HepG2 (cell line): ENCODE measurements around the gene UGT2B28. TPM values are rescaled to one million over a fixed set of nuclear protein-coding genes. Genes with fewer than 3 reads are reported as not detected.
"Not testable (repeated sequence)": the region's sequence is repeated elsewhere in the genome, so short reads cannot be mapped to it uniquely, and the experiment has no call there.

Experiments used
- ATAC-seq: fragments of 200-7000 bp; cut with Tn5 transposase; 3 replicates; pipeline ENCODE4 v1.9.1; 2020; ENCODE audit warnings: mild to moderate bottlenecking, moderate library complexity
- BruUV-seq: library from RNA; stranded (reverse); fragments of 400-500 nt; replicated peaks from 2 replicates; lab custom pipeline; 2021; lab: Mats Ljungman, UMichigan
- CTCF ChIA-PET: fragments of 300-600 bp; formaldehyde crosslinking; extraction: SDS; loops from one replicate; lab custom pipeline; 2021; ENCODE audit warnings: low total read pairs, inconsistent platforms, low intra/inter-chr PET ratio; lab: Yijun Ruan, JAX
- POLR2A ChIA-PET: fragments of 350-600 bp; sonication (Branson Sonifier 250); formaldehyde crosslinking; loops from one replicate; lab custom pipeline; 2020; ENCODE audit warnings: antibody characterized with exemption, inconsistent platforms; lab: Yijun Ruan, JAX
- DNase-seq: peaks from one replicate; pipeline ENCODE4 v3.0.0-alpha.2; 2015; ENCODE audit warnings: low spot score
- FAIRE-seq: peaks from 3 replicates; lab custom pipeline; 2011; peaks lifted over from hg19 to GRCh38; lab: Jason Lieb, UNC
- H2AFZ ChIP-seq: one replicate; pipeline ENCODE4 v1.6.1; 2011; ENCODE audit warnings: low read length, inconsistent platforms
- H3K27ac ChIP-seq: fragments of 300-600 bp; 3 replicates; pipeline ENCODE4 v1.8.0; 2011; ENCODE audit warnings: mixed run types, mild to moderate bottlenecking, mixed read lengths, low read length, inconsistent platforms; ENCODE audit not compliant: insufficient read depth; ENCODE audit errors: extremely low read length
- H3K27me3 ChIP-seq, 2 experiments: fragments of 200-600 bp in 1 of 2; 2 replicates in 1 of 2; 3 replicates in 1 of 2; pipeline versions ENCODE4 v1.6.0 to v1.8.0; 2011; ENCODE audit warnings: low read length in 2 of 2, mild to moderate bottlenecking in 2 of 2, moderate library complexity in 2 of 2, inconsistent platforms in 1 of 2; ENCODE audit not compliant: insufficient read depth in 2 of 2, control insufficient read depth in 1 of 2
- H3K36me3 ChIP-seq, 2 experiments: fragments of 200-600 bp in 1 of 2; replicated peaks in 1 of 2; 2 replicates in 1 of 2; 3 replicates in 1 of 2; pipeline versions ENCODE4 v1.5.1 to v1.8.0; 2011; ENCODE audit warnings: low read length in 2 of 2, inconsistent platforms in 1 of 2; ENCODE audit not compliant: insufficient read depth in 2 of 2, control insufficient read depth in 1 of 2
- H3K4me1 ChIP-seq: 2 replicates; pipeline ENCODE4 v1.5.1; 2012; ENCODE audit warnings: low read length, inconsistent platforms; ENCODE audit not compliant: insufficient read depth
- H3K4me2 ChIP-seq: 2 replicates; pipeline ENCODE4 v1.6.0; 2011; ENCODE audit warnings: low read depth, low read length, inconsistent platforms
- H3K4me3 ChIP-seq, 3 experiments: fragments of 200-600 bp in 1 of 3; sonication (generic), shearing (Covaris generic) in 1 of 3; replicated peaks in 1 of 3; 2 replicates each; pipeline ENCODE4 v1.5.1; 2011 to 2016; ENCODE audit warnings: low read length in 3 of 3, inconsistent platforms in 2 of 3, low read depth in 2 of 3, mild to moderate bottlenecking in 2 of 3, control low read depth in 1 of 3, mixed read lengths in 1 of 3; ENCODE audit not compliant: insufficient read depth in 1 of 3
- H3K79me2 ChIP-seq: one replicate; pipeline ENCODE4 v1.6.1; 2011; ENCODE audit warnings: low read length, inconsistent platforms; ENCODE audit not compliant: insufficient read depth
- H3K9ac ChIP-seq: 2 replicates; pipeline ENCODE4 v1.6.0; 2011; ENCODE audit warnings: mild to moderate bottlenecking, low read depth, low read length, inconsistent platforms; ENCODE audit not compliant: insufficient read depth
- H3K9me3 ChIP-seq: 2 replicates; pipeline ENCODE4 v1.5.1; 2012; ENCODE audit warnings: mild to moderate bottlenecking, low read length
- H4K20me1 ChIP-seq: 2 replicates; pipeline ENCODE4 v1.6.0; 2011; ENCODE audit warnings: inconsistent platforms, mild to moderate bottlenecking, low read length, moderate library complexity; ENCODE audit not compliant: insufficient read depth
- ARID5B ChIP-seq: IDR thresholded peaks from 2 replicates; pipeline ENCODE4 v1.4.0; 2020; ENCODE audit warnings: mild to moderate bottlenecking, missing genetic modification reagents
- EP300 ChIP-seq, 3 experiments: sonication (generic) in 1 of 3; formaldehyde crosslinking in 1 of 3; IDR thresholded peaks; 2 replicates each; pipeline versions ENCODE4 v1.5.1 to v1.6.1; 2011 to 2020; ENCODE audit warnings: low read depth in 2 of 3, low read length in 2 of 3, borderline replicate concordance in 1 of 3, improper control_type of control experiment in 1 of 3, mild to moderate bottlenecking in 1 of 3, missing genetic modification reagents in 1 of 3, moderate library complexity in 1 of 3
- ESRRA ChIP-seq: sonication (generic); formaldehyde crosslinking; IDR thresholded peaks from 2 replicates; pipeline ENCODE4 v1.5.1; 2020; ENCODE audit warnings: mild to moderate bottlenecking, low read depth, missing genetic modification reagents
- FOSL2 ChIP-seq: sonication (generic); formaldehyde crosslinking; IDR thresholded peaks from 2 replicates; pipeline ENCODE4 v1.4.0; 2020; ENCODE audit warnings: missing genetic modification reagents
- FOXA1 ChIP-seq, 2 experiments: fragments of 450-650 bp in 1 of 2; sonication (generic) in 1 of 2; formaldehyde crosslinking in 1 of 2; IDR thresholded peaks; 2 replicates each; pipeline versions ENCODE4 v1.4.0 to v1.6.1; 2016 to 2020; ENCODE audit warnings: missing genetic modification reagents in 1 of 2
- GATAD2A ChIP-seq: IDR thresholded peaks from 2 replicates; pipeline ENCODE4 v1.6.1; 2016
- NCOA2 ChIP-seq: sonication (generic); formaldehyde crosslinking; IDR thresholded peaks from 2 replicates; pipeline ENCODE4 v1.8.0; 2022; ENCODE audit warnings: inconsistent platforms
- NR2F1 ChIP-seq, 2 experiments: fragments of 450-650 bp in 1 of 2; formaldehyde crosslinking in 1 of 2; IDR thresholded peaks; 2 replicates each; pipeline versions ENCODE4 v1.5.0 to v1.6.1; 2016 to 2020; ENCODE audit warnings: mild to moderate bottlenecking in 1 of 2, missing compliant biosample characterization in 1 of 2, missing genetic modification reagents in 1 of 2, moderate library complexity in 1 of 2
- ONECUT2 ChIP-seq: sonication (generic); formaldehyde crosslinking; IDR thresholded peaks from 2 replicates; pipeline ENCODE4 v1.4.0; 2020; ENCODE audit warnings: missing genetic modification reagents
- POGZ ChIP-seq: sonication (generic); formaldehyde crosslinking; IDR thresholded peaks from 2 replicates; pipeline ENCODE4 v1.4.0; 2020; ENCODE audit warnings: mild to moderate bottlenecking, missing genetic modification reagents
- RARA ChIP-seq: IDR thresholded peaks from 2 replicates; pipeline ENCODE4 v1.6.1; 2016; ENCODE audit warnings: missing genetic modification reagents, missing compliant biosample characterization
- RXRB ChIP-seq: IDR thresholded peaks from 2 replicates; pipeline ENCODE4 v1.6.1; 2016; ENCODE audit warnings: borderline replicate concordance, missing genetic modification reagents, missing compliant biosample characterization
- SAP130 ChIP-seq: IDR thresholded peaks from 2 replicates; pipeline ENCODE4 v1.6.1; 2016; ENCODE audit warnings: low read depth
- ZBTB26 ChIP-seq: IDR thresholded peaks from 2 replicates; pipeline ENCODE4 v1.6.1; 2016; ENCODE audit warnings: missing compliant biosample characterization, missing genetic modification reagents, borderline replicate concordance
- ZNF644 ChIP-seq: IDR thresholded peaks from 2 replicates; pipeline ENCODE4 v1.6.1; 2016; ENCODE audit warnings: low read depth
- WGBS: methylation state at CpG from one replicate; pipeline ENCODE4 v1.1.6; 2017; ENCODE audit warnings: low lambda C conversion rate; 5-methylcytosine and 5-hydroxymethylcytosine counted together
- in situ Hi-C: cut with HindIII; loops from 2 replicates; pipeline ENCODE4 v1.10.0; 2017; ENCODE audit warnings: low pct_unique_long_range_greater_than_20kb; ENCODE audit not compliant: extremely low pct_ligation_motif_present
- intact Hi-C: fragments of 100-400 bp; cut with micrococcal nuclease; formaldehyde crosslinking; loops from one replicate; pipeline ENCODE4 v1.10.0; 2022; ENCODE audit not compliant: unreplicated experiment
- polyA plus RNA-seq, 8 experiments: library from polyadenylated mRNA; depleted of rRNA in 3 of 8; stranded (reverse) in 7 of 8; unstranded in 1 of 8; fragments of >200 nt; fragmentation: Illumina TruSeq in 4 of 8; extraction: Trizol in 4 of 8; gene quantifications; 2 replicates each; pipeline versions ENCODE4 v1.2.1 to v1.2.3, GENCODE V29; 2011 to 2016; ENCODE audit warnings: low read depth in 4 of 8, missing spikeins in 1 of 8, mixed read lengths in 1 of 8; ENCODE audit not compliant: insufficient read depth in 1 of 8
- total RNA-seq, 5 experiments: library from RNA; depleted of rRNA; stranded (reverse); fragments of >200 nt; fragmentation: Illumina TruSeq; extraction: Trizol; gene quantifications; 2 replicates each; pipeline ENCODE4 v1.2.3, GENCODE V29; 2016; ENCODE audit warnings: low read depth in 1 of 5

UGT2B28 gene
- total and polyA plus RNA-seq, 2 of the 13 experiments (the other 11 are each of a cell fraction or from before 2014, with no cell fraction given), result not detected

DNA sequence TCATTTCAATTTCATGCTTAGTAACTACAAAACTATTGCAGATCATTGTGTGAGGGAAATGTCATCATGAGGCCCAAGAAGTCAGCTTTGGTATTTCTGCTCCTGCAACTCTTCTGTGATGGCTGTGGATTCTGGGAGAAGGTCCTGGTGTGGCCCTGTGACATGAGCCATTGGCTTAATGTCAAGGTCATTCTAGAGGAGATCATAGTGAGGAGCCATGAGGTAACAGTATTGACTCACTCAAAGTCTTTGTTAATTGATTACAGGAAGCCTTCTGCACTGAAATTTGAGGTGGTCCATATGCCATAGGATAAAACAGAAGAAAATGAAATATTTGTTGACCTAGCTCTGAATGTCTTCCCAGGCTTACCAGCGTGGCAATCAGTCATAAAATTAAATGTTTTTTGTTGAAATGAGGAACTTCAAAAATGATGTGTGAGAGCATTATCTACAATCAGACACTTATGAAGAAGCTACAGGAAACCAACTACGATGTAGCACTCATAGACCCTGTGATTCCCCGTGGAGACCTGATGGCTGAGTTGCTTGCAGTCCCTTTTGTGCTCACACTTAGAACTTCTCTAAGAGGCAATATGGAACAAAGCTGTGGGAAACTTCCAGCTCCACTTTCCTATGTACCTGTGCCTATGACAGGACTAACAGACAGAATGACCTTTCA is 37.6 kb upstream of the UGT2B28 start:
- TF ChIP-seq RARA, result peak; percentile 66
- 0 out of 2 replicates have a peak, but pooled peaks have one; percentile 13 for TF ChIP-seq SAP130 (CRISPR knock-in tag)
- H3K79me2 ChIP-seq; CTCF ChIA-PET; POLR2A ChIA-PET; H3K27ac ChIP-seq; H3K9me3 ChIP-seq; in situ Hi-C loops; H3K9ac ChIP-seq; H4K20me1 ChIP-seq; H3K4me3 ChIP-seq; H3K27me3 ChIP-seq; H3K36me3 ChIP-seq; H2AFZ ChIP-seq; FAIRE-seq; ATAC-seq; H3K4me2 ChIP-seq; BruUV-seq; intact Hi-C loops; TF ChIP-seq FOXA1 (IDR thresholded peaks at IDR 0.05); EP300 (CRISPR knock-in tag; IDR thresholded peaks at IDR 0.05; ENCODE audit: borderline replicate concordance): not testable (repeated sequence)
- TF ChIP-seq FOXA1 (CRISPR knock-in tag; IDR thresholded peaks at IDR 0.05), result 0 out of 2 replicates have a peak, but pooled peaks have one; percentile 8
- peak; percentile 84 for TF ChIP-seq ARID5B (CRISPR knock-in tag)
- TF ChIP-seq FOSL2, result peak; percentile 61
- TF ChIP-seq ESRRA (CRISPR knock-in tag), result 0 out of 2 replicates have a peak, but pooled peaks have one; percentile 29
- 0 out of 4 replicates have a peak, but pooled peaks of 1 of the 2 experiments have one; percentile 19 for TF ChIP-seq EP300 (IDR thresholded peaks at IDR 0.05; ENCODE audit: low read depth in 2 of 2, low read length in 2 of 2)
- peak; percentile 61 for TF ChIP-seq GATAD2A
- peak; percentile 71; the same call in 1 of the 2 replicates for TF ChIP-seq ZNF644 (CRISPR knock-in tag)
- TF ChIP-seq NR2F1 (CRISPR knock-in tag; IDR thresholded peaks at IDR 0.05), result 0 out of 4 replicates have a peak, but pooled peaks of 1 of the 2 experiments have one; percentile 26
- TF ChIP-seq POGZ (CRISPR knock-in tag), result 0 out of 2 replicates have a peak, but pooled peaks have one; percentile 37
- 0 out of 2 replicates have a peak, but pooled peaks have one; percentile 19 for TF ChIP-seq RXRB
- TF ChIP-seq ZBTB26 (CRISPR knock-in tag), result peak; percentile 87; the same call in 1 of the 2 replicates
- 0 out of 2 replicates have a peak, but pooled peaks have one; percentile 19 for TF ChIP-seq NCOA2 (CRISPR knock-in tag)
- 0 out of 2 replicates have a peak, but pooled peaks have one; percentile 30 for TF ChIP-seq ONECUT2 (CRISPR knock-in tag)
- peak; percentile 4 for DNase-seq
- 6% methylated on average over 3 of the region's 3 CpGs for WGBS
- peaks cover 32% of the 10 kb centered on the region for H3K4me1 ChIP-seq
